ENCODE data around the gene NINJ2.

Gene NINJ2

DNA sequence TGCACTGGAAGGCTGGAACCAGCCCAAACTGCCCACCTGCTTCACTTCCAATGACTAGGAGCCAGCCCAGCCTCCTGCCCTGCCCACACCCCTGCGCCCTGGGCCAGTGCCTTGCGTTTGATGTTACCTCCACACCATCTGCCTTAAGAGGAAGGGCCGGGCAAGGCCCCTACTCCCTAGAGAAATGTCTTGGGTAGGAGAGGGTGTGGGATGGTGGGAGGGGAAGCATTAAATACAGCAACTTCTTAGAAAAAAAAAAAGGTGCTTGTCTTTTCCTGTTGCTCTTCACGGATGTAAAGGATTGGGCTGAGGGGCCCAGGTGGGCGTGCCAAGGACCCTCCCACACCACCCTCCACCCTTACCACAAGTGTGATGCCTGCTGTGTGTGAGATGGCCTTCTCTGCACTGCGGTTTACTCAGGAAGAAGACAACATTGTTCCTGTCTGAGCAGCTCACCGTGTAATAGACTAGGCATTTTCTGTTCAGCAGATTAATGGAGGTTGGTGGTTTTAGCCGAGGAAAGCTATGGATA lies 99.9 kb downstream of the NINJ2 start:
- DNase-seq (ENCODE audit: extremely low read depth, low read depth), result no peak

DNA sequence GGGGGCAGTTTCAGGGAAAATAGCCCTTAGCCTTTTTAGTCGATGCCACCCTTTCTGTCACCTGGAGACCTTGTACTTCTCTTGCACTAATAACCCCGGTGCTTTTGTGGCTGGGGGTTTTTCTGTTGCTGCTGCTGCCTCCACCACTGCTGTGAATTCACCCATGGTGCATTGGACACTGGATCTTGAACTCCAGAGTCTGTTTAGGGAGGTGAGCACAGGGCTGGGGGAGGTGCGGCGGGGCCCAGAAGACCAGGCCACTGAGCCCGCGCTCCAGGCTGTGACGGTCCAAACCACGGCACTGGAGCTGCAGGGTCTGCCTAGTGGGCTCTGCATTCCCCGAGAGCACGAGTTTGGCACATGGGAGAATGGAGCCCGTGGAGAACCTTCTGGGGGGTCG lies 100.6 kb downstream of the NINJ2 start:
- DNase-seq (ENCODE audit: extremely low read depth, low read depth), result no peak
- TF ChIP-seq, protein P1, sequence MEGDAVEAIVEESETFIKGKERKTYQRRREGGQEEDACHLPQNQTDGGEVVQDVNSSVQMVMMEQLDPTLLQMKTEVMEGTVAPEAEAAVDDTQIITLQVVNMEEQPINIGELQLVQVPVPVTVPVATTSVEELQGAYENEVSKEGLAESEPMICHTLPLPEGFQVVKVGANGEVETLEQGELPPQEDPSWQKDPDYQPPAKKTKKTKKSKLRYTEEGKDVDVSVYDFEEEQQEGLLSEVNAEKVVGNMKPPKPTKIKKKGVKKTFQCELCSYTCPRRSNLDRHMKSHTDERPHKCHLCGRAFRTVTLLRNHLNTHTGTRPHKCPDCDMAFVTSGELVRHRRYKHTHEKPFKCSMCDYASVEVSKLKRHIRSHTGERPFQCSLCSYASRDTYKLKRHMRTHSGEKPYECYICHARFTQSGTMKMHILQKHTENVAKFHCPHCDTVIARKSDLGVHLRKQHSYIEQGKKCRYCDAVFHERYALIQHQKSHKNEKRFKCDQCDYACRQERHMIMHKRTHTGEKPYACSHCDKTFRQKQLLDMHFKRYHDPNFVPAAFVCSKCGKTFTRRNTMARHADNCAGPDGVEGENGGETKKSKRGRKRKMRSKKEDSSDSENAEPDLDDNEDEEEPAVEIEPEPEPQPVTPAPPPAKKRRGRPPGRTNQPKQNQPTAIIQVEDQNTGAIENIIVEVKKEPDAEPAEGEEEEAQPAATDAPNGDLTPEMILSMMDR (IDR thresholded peaks at IDR 0.05; ENCODE audit: low read depth, low read length), result no peak

More for the DNA sequence above, 99.9 kb downstream of the NINJ2 start:
- TF ChIP-seq, protein P1 (IDR thresholded peaks at IDR 0.05; ENCODE audit: low read depth, low read length), result no peak

DNA sequence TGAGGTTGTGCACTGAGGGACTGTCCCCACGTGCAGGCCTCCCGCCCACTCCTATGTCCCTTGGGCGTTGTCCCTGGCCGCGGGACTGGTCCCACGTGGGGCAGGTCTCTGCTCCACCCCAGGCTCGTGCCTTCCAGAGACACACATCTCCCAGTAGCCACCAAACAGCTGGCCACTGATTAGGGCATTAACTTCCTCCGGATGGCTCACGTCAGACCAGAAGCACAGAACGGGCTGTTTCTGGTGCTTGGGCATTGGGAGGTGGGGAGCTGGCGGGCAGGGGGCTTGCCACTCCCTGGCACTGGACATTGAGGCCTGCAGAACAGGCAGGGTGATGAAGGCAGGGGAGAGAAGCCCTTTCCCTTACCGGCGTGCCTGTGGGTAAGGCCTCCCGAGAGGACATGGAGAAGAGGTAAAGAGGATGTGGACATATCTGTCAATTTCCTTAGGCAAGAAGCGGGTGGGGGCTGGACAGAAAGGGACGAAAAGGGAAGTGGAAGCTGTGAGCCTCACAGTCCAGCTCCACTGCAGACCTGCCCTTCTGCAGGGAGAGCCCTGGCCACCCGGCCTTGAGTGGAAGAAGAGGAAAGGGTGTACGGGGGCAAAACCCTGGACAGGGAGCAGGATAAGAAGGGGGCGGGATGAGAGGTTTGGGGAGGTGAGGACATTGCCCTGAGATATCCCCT lies 101.2 kb downstream of the NINJ2 start:
- TF ChIP-seq, protein P1 (IDR thresholded peaks at IDR 0.05; ENCODE audit: low read depth, low read length), result no peak
- no peak for DNase-seq (ENCODE audit: extremely low read depth, low read depth)

DNA sequence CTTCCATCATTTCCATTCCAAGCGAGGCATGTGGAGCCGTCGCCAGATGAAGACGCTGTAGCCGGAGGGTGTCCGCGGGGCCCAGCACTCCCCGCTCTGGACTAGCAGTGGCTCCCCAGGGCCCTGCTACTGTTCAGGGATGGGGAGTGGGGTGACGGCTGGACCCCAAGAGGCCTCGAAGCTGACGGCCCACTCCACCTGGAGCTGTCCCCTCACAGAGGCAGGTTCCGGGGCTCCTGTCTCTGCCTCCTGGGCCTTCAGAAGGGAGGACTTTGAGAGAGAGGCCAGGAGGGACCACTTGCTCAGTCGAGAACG lies 101.9 kb downstream of the NINJ2 start:
- TF ChIP-seq, protein P1 (IDR thresholded peaks at IDR 0.05; ENCODE audit: low read depth, low read length), result no peak
- DNase-seq (ENCODE audit: extremely low read depth, low read depth), result no peak

DNA sequence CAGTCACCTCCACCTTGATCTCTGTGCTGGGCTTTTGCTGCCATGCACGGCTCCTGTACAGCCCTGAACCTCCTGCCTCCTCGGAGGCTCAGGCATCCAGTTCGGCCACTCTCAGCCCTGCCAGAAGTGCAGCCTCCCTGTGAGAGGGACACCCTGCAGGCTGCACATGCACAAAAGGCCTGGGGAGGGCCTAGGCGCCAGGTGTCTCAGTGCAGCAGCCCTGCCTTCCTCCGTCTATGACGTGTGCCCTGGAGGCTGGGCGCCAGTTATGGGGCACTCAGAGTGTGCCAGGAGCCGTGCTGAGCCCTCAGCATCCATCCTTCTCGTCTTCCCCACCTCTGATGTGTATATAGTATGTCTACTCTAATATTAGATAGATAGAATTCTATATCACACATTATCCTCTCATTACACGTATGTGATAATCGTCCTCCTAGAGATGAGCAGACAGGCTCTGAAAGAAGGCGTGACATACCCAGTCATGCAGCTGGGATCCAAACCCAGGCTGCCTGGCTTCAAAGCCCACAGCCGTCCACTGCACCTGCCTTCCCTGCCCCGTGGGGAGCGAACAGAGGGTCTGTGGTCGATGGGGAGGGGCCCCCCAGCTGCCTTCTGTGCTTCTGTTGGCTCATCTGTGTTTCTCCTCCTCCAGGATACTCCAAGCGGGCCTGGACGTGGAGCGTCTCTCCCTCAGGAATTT lies 102.4 kb downstream of the NINJ2 start:
- no peak for DNase-seq (ENCODE audit: extremely low read depth, low read depth)
- TF ChIP-seq, protein P1 (IDR thresholded peaks at IDR 0.05; ENCODE audit: low read depth, low read length), result no peak

DNA sequence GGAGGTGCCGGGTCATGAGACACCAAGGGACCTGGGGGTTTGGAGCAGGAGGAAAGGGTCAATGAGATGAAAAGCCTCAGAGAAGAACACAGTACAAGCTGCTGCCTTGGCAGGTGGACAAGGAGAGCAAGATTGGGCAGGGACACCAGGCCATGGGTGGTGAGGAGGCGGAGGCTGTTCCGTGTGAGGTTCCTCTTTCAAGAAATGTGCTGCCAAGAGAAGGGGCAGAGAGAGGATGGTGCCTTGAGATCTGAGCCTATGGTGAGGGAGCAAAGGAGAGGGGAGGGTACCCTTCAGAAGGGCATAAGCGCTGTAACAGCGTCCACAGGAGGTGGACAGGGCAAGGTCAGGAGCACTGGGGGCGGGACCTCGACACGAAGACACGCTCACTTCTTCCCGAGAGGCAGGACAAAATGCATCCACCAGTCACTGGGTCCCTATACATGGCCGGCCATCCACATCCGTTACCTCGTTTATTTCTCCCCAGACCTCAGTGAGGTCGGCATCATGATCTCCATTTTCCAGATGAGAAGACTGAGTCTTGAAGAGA lies 103.3 kb downstream of the NINJ2 start:
- no peak for DNase-seq (ENCODE audit: extremely low read depth, low read depth)
- TF ChIP-seq, protein P1 (IDR thresholded peaks at IDR 0.05; ENCODE audit: low read depth, low read length), result no peak

Measured in AG09319 (cell line).